GM19099 (cell line): ENCODE results near the gene DDAH1.

Experiments used
- POLR2A ChIP-seq: IDR thresholded peaks from 3 replicates; pipeline ENCODE4 v1.6.1; 2011; ENCODE audit warnings: low read depth; ENCODE audit not compliant: insufficient read length; ENCODE audit errors: extremely low read depth

The DDAH1 gene

DNA sequence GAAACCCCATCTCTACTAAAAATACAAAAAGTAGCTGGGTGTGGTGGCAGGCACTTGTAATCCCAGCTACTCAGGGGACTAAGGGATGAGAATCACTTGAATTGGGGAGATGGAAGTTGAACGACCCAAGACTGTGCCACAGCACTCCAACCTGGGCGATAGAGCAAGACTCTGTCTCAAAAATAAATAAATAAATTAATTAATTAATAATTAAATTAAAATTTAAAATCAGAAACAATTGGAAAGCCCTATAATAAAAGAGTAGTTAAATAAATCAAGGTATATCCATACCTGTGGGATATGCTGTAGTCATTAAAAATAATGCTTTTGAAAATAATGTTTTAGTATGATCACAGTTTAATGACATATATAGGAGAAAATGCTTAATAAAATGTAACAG lies 15.6 kb upstream of the DDAH1 start:
- no peak for TF ChIP-seq POLR2A

DNA sequence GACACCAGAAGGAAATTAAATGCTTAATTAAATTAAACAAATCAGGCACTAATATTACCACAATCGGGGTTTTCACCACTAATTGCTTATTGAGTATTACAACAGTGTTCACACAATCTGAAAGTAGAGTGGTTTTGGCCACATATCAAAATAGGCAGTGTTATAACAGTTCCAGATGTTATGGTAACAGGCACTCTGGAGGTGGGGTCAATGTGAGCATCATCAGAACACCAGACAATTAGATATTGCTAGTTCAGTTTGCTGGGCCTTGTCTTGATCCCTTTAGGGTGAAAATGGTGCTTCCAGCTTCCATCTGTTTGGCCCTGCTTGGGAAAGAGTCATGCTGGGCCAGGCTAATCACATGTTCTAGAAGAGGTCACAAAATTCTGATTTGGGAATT lies 14.5 kb upstream of the DDAH1 start:
- no peak for TF ChIP-seq POLR2A

DNA sequence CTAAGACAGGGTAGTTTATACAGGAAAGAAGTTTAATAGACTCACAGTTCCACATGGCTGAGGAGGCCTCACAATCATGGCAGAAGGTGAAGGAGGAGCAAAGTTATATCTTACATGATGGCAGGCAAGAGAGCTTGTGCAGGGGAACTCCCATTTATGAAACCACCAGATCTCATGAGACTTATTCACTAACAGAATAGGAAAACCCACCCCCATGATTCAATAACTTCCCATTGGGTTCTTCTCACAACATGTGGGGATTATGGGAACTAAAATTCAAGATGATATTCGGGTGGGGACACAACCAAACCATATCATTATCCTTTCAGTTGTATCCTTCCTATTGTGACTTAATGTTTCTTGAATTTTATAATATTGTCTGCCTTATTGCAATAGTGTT lies 13.4 kb upstream of the DDAH1 start:
- TF ChIP-seq POLR2A, result no peak

DNA sequence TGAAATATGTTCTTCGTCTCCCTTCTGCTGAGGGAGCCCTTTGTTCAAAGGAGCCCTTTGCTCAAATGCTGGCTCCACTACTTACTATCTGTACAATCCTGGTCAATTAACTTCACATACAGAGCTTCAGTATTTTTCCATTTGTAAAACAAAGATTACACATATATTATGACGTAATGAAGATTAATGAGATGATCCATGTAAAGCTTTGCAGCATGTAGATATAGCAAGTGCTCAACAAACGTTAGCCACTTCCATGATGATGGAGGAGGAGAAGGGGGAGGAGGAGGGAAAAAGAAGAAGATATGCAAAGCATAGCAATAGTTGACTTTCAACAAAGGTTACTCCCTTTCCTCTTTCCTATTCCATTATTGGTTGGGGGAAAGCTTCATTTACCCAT lies 10.1 kb upstream of the DDAH1 start:
- TF ChIP-seq POLR2A, result no peak

DNA sequence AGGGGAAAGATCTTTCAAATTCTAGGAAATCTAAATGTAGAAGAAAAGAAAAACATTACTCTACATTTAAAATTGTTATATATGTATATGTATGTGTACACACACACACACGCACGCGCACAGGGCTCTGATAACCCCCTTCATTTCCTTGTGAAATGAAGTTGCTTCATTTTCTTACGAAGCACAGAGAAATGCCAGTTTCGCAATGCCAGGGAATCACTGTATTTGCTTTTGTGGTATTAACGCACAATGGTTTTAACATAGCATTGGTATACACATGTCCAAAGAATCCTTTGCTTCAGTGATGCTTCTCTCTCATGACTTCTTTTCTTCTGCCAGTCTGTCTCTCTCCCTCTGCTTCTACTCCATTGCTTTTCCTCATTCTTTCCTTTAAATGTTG lies 8.4 kb upstream of the DDAH1 start:
- TF ChIP-seq POLR2A, result no peak

DNA sequence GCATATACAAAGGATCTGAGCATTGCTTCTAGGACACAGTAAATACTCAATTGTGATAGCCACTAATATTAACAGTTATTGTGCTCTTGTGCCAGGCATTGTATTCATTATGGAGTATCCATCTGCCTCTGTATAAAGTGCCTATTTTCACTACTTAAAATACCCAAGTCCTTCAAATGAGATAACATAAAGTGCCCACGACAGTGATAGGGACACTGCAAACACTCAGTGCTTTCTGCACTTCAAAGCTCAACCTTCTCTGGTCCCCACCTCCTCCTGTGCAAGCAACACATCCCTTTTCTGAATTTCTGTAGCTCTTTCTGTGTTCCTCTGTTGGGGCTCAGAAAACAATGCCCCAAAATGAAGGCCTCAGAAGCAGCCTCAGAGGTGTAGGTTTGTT lies 6.6 kb upstream of the DDAH1 start:
- no peak for TF ChIP-seq POLR2A

DNA sequence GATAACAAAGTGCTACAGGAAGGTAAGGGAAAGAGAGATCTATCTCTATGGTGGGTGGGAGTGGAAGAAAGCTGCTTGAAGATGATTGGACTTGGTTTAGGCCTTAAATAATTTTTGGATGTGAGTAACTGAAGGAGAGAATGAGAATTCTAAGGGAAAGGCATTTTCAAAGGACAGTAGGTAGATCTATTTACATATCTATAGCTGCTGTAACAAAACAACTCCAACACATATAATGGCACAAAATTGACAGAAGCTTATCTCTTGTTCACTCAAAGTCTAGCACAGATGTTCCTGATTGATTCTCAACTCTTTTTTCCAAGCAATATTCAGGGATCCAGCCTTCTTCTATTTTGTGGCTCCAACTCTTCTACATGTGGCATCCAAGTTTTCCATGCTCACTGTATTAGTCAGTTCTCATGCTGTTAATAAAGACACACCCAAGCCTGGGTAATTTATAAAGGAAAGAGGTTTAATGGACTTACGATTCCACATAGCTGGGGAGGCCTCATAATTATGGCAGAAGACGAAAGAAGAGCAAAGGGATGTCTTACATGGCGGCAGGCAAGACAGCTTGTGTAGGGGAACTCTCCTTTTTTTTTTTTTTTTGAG lies 3.1 kb upstream of the DDAH1 start:
- no peak for TF ChIP-seq POLR2A

DNA sequence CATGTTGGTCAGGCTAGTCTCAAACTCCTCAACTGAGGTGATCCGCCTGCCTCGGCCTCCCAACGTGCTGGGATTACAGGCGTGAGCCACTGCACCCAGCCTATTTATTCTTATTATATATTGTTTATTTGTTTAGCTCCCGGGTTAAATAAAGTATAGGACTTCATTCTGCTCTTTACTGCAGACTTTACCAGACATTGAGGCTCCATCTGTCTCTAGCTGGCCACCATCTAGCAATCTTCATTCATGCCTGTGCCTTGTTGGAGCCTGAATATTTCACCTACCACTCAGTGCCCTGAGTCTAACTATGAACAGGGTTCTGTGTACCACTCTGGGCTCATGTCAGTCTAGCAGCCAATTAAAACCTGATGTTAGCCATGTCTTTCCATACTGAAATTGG lies 2.1 kb upstream of the DDAH1 start:
- TF ChIP-seq POLR2A, result no peak

DNA sequence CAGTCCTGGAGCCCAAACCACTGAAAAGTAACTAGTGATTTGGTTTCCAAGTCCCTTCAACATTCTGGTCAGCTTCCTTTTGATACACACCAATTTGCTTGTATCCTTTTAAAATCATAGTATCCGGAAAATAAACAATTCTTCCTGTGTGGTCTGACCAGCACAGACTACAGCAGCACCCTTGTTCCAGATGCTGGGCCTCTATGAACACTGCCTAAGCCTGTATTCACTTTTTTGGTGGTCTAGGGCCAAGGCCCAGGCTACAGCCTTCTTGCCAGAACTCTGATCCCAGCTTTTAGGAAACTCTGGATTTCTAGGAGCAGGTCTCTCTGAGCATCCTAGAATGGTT lies 801 bp upstream of the DDAH1 start:
- TF ChIP-seq POLR2A, result no peak

DNA sequence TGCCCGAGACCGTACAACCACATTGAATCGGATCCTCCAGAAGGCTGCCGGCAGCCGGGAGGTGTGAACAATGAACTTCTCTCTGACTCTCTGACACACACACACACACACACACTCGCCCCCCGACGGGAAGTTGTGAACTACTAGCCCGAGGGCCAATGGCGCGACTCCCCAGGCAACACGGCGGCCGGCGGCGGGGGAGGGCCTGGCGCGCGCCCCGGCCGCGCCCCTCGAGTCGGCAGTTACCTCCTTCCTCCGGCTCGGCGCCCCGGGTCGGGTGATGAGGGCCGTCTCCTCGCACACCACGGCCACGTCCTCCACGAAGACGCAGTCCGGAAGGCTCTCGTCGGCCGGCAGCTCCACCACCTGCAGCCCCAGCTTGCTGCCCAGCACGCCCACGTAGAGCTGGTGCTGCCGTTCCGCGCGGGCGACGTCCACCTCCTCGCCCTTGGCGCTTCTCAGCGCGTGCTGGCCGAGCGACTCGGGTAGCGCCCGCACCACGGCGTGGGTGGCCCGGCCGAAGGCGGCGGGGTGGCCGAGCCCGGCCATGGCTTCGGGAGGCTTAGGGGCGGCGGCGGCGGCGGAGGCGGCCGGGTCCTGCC lies 361 bp downstream of the DDAH1 start:
- no peak for TF ChIP-seq POLR2A

DNA sequence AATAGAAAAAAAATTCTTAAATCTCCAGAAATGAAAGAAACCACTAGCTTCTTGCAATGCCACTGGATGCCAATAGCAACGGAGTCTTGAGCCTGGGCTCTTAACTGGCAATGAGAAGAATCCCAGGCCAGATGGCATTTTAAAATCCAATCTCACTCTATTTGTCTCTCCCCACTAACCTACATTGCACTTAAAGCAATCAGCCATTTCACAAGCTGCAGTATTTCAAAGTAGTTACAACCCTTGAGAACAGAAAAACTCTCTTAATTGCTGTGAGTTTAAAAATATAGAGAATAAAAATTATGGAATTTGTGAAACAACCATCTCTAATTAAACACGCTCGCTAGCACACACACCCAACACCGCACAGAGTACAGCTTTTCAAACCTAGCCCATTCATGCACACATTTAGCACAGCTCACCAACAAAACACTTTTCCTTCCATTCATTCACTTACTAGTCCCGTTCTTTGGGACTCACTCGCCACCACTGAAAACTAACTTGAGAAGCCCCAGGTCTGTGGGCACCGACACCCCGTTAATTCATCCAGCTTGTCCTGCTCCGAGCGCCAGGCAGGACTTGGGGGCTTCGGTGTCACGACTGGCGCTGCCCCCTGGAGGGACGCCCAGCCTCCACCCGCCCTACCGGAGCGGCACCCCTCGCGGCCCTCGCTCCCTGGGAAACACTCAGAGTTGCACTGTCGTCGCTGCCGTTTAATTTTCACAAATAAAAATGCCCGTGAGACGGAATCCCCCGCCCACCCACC lies 1.0 kb downstream of the DDAH1 start:
- no peak for TF ChIP-seq POLR2A

DNA sequence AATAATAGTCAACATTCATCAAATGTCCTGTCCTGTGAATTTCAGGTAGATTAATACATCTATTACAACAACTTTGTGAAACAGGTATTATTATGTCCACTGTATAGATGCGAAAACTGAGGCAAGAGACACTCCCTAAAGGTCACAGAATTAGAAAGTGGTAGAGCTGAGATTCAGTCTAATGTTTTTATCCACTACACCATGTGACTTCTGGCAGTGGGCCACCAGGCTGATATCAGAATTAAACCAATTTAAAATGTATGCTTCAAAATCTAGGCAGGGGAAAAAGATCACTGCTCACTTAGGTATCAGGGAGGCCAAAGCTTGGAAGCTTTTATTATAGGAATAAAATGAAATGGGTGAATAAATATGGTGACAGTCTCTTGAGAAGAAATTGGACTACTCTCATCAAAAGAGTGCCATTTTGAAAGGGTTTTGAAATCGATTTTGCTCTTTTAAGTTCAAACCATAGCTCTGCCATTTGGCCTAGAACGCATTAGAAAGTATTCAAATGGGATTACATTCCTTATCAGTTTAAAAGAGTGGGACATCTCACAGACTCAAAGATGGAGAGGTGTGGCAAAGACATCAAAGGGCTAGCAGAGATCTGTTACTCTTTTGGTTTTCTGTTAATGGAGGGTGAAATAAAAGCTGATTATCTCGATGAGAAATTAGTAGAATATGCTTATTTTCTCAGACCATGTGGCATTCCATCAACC lies 1.9 kb downstream of the DDAH1 start:
- TF ChIP-seq POLR2A, result no peak

DNA sequence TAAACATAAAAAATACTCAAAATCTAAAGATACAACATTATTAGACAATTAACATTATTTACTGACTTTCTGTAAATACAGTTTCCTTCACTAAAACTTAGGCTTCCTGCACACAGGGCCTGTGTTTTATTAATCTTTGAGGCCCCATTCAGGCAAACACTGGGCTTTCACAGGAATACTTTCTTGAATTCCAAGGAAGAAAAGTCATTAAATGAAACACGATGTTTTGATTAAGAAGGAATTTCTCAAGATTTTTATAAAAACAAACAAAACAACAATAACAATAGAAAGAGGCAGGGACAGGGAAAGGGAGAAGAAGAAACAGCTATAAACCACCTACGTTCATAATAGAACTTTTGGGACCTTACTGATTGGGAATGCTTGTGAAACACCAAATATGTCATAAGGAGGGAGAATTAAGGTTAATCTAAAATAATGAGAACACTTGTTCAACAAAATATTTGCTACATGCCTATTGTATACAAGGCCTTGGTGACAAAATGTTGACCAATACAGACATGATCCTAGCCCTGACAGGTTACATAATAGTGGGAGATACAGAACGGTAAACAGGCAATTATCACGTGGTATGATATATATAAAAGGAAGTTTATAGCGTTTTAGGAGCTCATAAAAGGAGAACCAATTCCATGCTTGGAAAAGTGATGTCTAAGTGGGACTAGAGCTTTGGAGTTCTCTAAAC lies 3.6 kb downstream of the DDAH1 start:
- no peak for TF ChIP-seq POLR2A

DNA sequence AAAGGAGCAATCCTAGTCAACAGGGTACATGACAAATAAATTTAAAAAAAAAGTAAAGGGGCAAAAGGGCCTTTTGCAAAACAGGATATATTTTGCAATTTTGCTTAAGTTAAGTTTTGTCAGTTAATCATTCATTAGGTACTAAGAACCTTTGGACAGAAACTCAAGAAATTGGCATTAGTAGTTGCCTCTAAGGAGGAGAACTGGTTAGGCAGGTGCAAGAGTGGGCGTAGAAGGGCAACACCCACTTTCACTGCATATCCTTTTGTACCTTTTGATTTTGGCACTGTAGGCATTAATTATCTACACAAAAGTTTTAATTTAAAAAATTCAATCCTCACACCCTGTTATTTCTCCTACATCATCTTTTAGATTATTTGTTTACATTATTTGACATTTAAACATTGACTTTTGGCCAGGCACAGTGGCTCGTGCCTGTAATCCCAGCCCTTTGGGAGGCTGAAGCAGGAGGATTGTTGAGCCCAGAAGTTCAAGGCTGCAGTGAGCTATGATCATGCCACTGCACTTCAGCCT lies 4.3 kb downstream of the DDAH1 start:
- no peak for TF ChIP-seq POLR2A

DNA sequence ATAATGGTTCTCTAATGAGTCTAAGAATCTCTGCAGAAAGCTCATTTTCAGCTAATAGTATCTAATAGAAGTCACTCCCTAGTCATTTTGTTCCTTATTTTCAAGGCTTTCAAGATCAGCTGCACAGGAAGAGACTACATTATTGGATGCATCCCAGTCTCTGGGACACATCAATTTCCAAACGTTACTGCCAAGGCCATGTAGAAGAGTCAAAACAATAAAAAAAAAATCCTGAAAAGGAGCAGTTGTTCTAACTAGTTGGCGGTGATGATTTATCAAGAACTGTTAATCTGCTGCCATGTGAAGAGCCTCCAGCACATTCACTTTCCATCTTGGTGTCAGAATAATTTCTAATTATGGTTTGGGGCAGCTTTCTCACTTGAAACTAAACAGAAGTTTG lies 5.7 kb downstream of the DDAH1 start:
- TF ChIP-seq POLR2A, result no peak
